Stimulated activated naive B cell treated with anti-CD40 and anti-IgM and Interleukin-4, amounts not matched to agents 10 μg/mL and 1 μg/mL and 100 μg/mL, for 72 hours (primary cell): Measurements from ENCODE around the gene KRT86.
"Not testable (repeated sequence)": the region's sequence is repeated elsewhere in the genome, so short reads cannot be mapped to it uniquely, and the experiment has no call there.

Experiments
- ATAC-seq, 2 donors: fragments of 150-1000 bp; cut with Tn5 transposase; replicated peaks; 2 replicates each; pipeline ENCODE4 v1.10.0; 2021; ENCODE audit warnings: moderate library complexity in 1 of 2
- DNase-seq: peaks from one replicate; pipeline ENCODE4 v3.0.0; 2021
- H3K27ac Mint-ChIP-seq: one replicate; pipeline ENCODE4 v1.8.0; 2022; ENCODE audit warnings: mild to moderate bottlenecking, mixed read lengths
- H3K27me3 Mint-ChIP-seq, 2 donors: one replicate each; pipeline ENCODE4 v1.8.0; 2022; ENCODE audit warnings: mixed read lengths in 2 of 2
- H3K36me3 Mint-ChIP-seq, 2 donors: one replicate each; pipeline ENCODE4 v1.8.0; 2022; ENCODE audit warnings: mixed read lengths in 2 of 2, mild to moderate bottlenecking in 1 of 2
- H3K4me1 Mint-ChIP-seq, 2 donors: one replicate each; pipeline ENCODE4 v1.8.0; 2022; ENCODE audit warnings: mixed read lengths in 2 of 2, mild to moderate bottlenecking in 1 of 2
- H3K4me3 Mint-ChIP-seq, 2 donors: one replicate each; pipeline ENCODE4 v1.8.0; 2022; ENCODE audit warnings: mild to moderate bottlenecking in 2 of 2, mixed read lengths in 2 of 2, moderate library complexity in 1 of 2
- H3K9me3 Mint-ChIP-seq, 2 donors: one replicate each; pipeline ENCODE4 v1.8.0; 2022; ENCODE audit warnings: mixed read lengths in 2 of 2, mild to moderate bottlenecking in 1 of 2

The KRT86 gene

DNA sequence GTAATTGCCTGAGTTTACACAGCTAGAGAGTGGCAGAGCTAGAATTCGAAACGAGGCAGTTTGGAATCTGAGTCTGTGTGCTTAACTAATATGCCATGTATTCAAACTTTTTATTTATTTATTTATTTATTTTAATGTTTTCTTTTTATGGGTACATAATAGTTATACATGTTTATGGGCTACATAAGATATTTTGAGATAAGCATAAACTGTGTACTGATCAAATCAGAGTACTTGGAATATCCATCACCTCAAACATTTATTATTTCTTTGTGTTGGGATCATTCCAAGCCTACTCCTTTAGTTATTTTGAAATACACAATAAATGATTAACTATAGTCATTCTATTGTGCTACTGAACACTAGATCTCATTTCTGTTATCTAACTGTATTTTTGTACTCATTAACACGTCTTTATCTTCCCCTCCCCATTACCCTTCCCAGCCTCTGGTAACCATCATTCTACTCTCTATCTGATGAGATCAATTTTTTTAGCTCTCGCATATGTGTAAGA is 24.3 kb downstream of the KRT86 start:
- no peaks in the 10 kb centered on the region for H3K36me3 Mint-ChIP-seq
- H3K27me3 Mint-ChIP-seq = peaks cover 11 to 44% of the 10 kb centered on the region in 2 donors
- H3K4me1 Mint-ChIP-seq = no peaks in the 10 kb centered on the region
- no peaks in the 10 kb centered on the region for H3K9me3 Mint-ChIP-seq
- H3K4me3 Mint-ChIP-seq = no peak overlapping the region
- DNase-seq (no peak), ATAC-seq (no peak)
- H3K27ac Mint-ChIP-seq = no peak overlapping the region

- Mint-ChIP-seq H3K36me3 (no peaks in the 10 kb centered on the region), H3K4me1 (peaks cover 2 to 7% of the 10 kb centered on the region in 2 donors), H3K4me3 (no peak overlapping the region), H3K9me3 (no peaks in the 10 kb centered on the region), H3K27ac (no peak overlapping the region), H3K27me3 (peaks cover 26 to 44% of the 10 kb centered on the region in 2 donors)
- ATAC-seq = no peak
- no peak for DNase-seq
Observed at GRCh38 chr12:52300796-52301691, 26.6 kb downstream of the KRT86 start.

DNA sequence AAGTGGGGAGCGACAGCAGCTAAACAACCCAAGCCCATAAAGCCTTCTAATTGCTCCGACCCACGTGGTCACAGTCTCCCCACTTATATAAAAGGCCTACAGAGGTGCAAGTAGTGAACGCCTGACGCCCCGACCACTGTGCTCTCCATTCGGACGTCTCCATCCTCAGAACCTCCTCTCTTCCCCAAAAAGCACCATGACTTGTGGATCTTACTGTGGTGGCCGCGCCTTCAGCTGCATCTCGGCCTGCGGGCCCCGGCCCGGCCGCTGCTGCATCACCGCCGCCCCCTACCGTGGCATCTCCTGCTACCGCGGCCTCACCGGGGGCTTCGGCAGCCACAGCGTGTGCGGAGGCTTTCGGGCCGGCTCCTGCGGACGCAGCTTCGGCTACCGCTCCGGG is 27.3 kb downstream of the KRT86 start:
- DNase-seq, ATAC-seq, H3K27ac Mint-ChIP-seq: not testable (repeated sequence)

DNA sequence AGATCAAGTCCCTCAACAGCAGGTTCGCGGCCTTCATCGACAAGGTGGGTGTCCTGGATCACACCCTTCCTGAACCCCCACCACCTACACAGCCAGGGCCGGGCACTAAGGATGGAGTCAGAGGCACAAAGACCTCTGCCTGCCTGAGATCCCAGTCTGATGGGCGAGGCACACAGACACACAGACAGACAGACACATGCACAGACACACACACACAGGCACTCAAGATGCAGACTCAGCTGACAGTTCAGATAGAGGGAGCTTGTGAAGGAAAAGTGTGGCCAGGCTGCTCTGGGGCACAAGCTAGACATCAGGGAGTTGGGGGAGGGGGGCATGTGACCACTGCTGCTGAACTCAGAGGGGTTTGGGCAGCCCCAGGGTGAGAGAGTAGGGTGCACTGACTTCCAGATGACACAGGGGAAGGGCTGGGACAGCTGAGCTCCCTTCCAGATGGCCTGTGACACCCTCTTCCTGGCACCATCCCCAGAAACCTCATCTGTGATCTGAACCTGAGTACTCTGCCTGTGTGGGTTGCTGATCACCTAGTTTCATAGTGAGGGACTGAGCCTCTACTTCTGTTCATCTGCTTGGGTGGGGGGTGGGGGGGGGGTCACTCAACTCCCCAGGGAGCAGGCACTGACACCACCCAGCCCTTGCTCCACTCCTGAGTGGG is 27.9 kb downstream of the KRT86 start:
- not testable (repeated sequence) for H3K36me3 Mint-ChIP-seq, H3K9me3 Mint-ChIP-seq, ATAC-seq, H3K27ac Mint-ChIP-seq, DNase-seq, H3K4me3 Mint-ChIP-seq, H3K4me1 Mint-ChIP-seq
- H3K27me3 Mint-ChIP-seq = peaks cover 35 to 47% of the 10 kb centered on the region in 2 donors

More for the DNA sequence above, 27.3 kb downstream of the KRT86 start:
- not testable (repeated sequence) for H3K4me3 Mint-ChIP-seq, H3K9me3 Mint-ChIP-seq, H3K36me3 Mint-ChIP-seq, H3K4me1 Mint-ChIP-seq
- peaks cover 29 to 47% of the 10 kb centered on the region in 2 donors for H3K27me3 Mint-ChIP-seq

DNA sequence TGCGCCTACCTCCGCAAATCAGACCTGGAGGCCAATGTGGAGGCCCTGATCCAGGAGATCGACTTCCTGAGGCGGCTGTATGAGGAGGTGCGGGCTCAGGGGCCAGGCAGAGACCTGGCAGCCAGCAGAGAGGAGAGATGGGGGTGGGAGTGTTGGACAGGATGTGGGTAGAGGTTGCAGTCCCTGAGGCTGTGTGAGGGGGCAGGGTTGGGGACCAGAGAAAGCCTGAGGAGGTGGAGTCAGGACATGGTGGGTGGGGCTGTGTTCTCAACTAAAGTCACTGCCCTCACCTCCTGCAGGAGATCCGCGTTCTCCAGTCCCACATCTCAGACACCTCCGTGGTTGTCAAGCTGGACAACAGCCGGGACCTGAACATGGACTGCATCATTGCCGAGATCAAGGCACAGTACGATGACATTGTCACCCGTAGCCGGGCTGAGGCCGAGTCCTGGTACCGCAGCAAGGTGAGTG is 30.5 kb downstream of the KRT86 start:
- Mint-ChIP-seq H3K27me3 (peaks cover 58 to 62% of the 10 kb centered on the region in 2 donors), H3K4me1 (peaks cover 5 to 18% of the 10 kb centered on the region in 2 donors)
- not testable (repeated sequence) for DNase-seq, H3K36me3 Mint-ChIP-seq, H3K4me3 Mint-ChIP-seq, H3K9me3 Mint-ChIP-seq, H3K27ac Mint-ChIP-seq
- peak; percentile 66 to 67 for ATAC-seq

DNA sequence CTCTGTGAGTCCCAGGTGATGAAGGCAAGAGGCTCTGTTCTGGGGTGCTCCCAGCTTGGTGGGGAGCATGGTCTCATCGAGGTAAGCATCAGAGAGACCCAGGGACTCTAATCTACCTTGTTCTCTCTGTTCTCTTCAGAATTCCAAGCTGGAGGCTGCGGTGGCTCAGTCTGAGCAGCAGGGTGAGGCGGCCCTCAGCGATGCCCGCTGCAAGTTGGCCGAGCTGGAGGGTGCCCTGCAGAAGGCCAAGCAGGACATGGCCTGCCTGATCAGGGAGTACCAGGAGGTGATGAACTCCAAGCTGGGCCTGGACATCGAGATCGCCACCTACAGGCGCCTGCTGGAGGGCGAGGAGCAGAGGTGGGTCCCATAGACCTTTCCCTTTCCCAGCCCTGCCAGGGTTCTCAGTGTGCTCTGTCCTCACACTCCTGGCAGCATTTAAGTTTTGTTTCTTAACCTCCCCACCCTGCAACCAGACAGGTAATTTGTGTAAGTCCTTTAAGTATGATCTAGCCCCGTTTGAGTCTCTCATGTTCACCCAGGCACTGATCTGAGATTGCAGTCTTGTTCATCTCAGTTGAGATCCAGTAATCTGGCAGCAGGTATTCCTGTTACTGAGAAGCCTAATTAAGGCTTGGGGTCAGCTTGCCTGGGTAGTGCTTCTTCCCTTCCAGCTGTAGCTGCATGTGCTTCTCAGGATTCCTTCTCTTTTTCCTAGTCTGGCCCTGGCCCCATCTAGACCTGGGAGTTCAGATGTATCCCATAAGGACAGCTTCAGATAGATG is 31.7 kb downstream of the KRT86 start:
- Mint-ChIP-seq H3K4me3 (no peak overlapping the region), H3K9me3 (no peaks in the 10 kb centered on the region), H3K27ac (no peak overlapping the region), H3K27me3 (peaks cover 58 to 61% of the 10 kb centered on the region in 2 donors), H3K36me3 (no peaks in the 10 kb centered on the region), H3K4me1 (peaks cover 5 to 18% of the 10 kb centered on the region in 2 donors)
- DNase-seq (no peak), ATAC-seq (no peak)

DNA sequence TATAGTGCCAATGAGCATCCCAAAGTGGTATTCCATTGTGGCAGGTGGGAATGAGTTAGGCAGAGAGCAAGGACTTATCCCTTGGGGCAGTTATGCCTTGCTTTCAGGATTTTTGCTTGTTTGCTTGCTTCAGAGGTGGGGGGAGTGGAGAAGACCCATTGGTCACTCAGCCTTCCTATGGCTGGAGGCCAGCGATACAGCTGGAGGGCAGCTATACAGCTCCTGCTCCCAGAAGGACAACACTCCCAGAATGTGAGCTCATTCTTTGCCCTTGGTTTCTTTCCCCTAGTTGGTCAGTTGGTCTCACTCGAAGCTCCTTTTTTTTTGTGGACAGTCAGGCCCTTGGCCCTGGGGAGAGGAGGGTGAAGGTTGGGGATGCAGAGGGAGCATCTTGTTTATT is 32.3 kb downstream of the KRT86 start:
- Mint-ChIP-seq H3K27me3 (peaks cover 57 to 66% of the 10 kb centered on the region in 2 donors), H3K27ac (no peak overlapping the region), H3K4me1 (peaks cover 5 to 18% of the 10 kb centered on the region in 2 donors), H3K4me3 (no peak overlapping the region), H3K9me3 (no peaks in the 10 kb centered on the region), H3K36me3 (no peaks in the 10 kb centered on the region)
- no peak for ATAC-seq
- no peak for DNase-seq

DNA sequence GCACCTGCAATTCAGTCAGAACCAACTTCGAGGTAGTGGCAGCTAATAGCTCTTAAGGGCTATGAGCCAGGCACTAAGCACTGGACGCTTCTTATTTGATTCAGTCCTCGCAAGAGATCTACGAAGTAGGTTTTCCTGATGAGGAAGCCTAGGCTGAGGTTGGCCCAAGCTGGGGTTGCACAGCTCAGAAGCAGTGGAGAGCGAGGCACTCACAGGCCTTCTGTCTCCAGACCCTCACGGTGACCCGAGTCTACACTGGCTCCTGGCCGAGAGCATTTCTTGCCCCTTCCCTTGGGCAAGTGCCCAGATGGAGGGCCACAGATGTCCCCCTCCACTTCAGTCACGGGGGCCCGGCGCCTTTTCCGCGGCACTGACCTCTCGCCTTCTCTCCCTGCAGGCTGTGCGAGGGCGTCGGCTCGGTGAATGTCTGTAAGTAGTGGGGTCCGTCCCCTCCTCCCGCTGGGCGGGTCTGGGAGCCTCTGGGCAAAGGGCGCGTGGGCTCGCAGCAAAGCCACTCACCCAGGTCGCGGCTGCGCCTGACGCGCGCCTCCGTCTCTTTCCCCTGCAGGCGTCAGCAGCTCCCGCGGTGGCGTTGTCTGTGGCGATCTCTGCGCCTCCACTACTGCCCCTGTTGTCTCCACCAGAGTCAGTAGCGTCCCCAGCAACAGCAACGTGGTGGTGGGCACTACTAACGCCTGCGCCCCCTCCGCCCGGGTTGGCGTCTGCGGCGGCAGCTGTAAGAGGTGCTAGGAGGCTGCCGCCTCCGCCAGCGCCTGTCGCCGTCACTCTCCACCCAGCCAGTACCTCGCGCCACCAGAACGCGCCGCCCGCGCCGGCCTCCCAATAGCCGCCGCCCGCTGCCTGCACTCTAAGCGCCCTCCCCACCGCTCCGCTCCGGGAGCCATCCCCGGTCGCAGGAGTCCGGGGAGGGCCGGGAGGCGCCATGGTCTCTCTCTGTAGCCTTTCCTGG is 33.7 kb downstream of the KRT86 start:
- Mint-ChIP-seq H3K4me3 (peak overlapping the region; percentile 40 to 58), H3K27me3 (peaks cover 67 to 76% of the 10 kb centered on the region in 2 donors), H3K9me3 (no peaks in the 10 kb centered on the region), H3K4me1 (peaks cover 5 to 18% of the 10 kb centered on the region in 2 donors), H3K27ac (no peak overlapping the region), H3K36me3 (no peaks in the 10 kb centered on the region)
- DNase-seq (no peak), ATAC-seq (peak; percentile 68 to 73)

DNA sequence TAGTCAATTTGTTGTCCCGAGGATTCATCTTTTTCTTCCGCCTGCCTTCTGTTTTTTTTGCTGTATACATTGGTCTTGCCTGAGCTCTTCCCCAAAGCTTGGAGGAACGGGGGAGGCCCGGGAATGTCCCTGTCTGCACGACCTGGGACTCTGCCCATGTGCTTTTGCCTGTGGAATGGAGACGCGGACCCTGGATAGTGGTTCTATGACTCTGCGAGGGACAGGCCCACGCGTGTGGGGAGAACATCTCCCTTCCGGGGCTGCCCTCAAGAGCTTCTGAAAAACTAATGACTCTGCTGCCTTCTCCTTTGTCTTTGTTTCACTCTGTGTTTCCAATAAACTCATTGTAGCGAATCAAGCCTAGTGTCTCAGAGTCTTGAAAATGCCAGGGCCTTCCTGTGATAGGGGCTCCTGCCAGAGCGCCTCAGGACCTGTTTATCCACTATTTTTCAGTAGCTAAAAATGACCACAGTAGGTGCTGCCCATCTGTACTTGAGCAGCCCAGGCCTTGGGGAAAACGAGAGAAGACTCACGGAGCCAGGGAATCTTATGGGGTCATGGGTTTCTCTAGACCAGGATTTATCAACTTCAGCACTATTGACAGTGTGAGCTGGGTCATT is 34.5 kb downstream of the KRT86 start:
- Mint-ChIP-seq H3K27me3 (peaks cover 69 to 82% of the 10 kb centered on the region in 2 donors), H3K9me3 (no peaks in the 10 kb centered on the region), H3K36me3 (no peaks in the 10 kb centered on the region), H3K4me3 (peak overlapping the region; percentile 3 to 40), H3K27ac (no peak overlapping the region), H3K4me1 (peaks cover 5 to 18% of the 10 kb centered on the region in 2 donors)
- DNase-seq (no peak), ATAC-seq (no peak)

DNA sequence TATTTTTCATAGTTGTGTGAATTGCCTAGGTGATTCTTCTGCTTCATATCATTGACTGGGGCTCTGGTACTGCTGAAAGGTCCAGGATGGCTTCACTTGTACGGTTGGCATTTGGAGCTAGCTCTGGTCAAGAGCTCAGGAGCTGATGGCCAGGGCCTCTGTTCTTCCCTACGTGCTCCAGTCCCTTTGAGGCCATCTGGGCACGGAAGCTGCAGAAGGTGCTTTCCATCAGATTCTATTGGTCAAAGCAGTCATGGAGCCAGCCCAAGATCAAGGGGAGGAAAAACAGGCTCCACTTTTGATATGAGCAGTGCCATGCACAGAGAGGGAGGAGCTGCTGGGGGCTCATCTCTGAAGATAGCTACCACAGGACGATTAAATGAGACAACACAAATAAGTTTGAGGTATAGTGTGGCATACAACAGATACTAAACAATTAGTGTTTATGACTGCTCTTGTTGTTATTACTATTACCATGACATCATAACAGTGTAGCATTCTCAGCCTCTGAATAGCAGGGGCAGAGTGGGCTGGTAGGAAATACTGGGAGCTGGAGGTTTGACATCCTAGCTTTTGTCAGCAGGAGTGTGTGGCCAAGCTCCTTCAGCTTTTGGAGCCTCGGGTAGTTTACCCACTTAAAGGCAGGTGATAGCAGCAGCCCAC is 36.3 kb downstream of the KRT86 start:
- Mint-ChIP-seq H3K27ac (no peak overlapping the region), H3K4me3 (no peak overlapping the region), H3K36me3 (no peaks in the 10 kb centered on the region), H3K4me1 (peaks cover 3 to 11% of the 10 kb centered on the region in 2 donors), H3K9me3 (no peaks in the 10 kb centered on the region), H3K27me3 (peaks cover 58 to 70% of the 10 kb centered on the region in 2 donors)
- no peak for ATAC-seq
- DNase-seq = no peak

DNA sequence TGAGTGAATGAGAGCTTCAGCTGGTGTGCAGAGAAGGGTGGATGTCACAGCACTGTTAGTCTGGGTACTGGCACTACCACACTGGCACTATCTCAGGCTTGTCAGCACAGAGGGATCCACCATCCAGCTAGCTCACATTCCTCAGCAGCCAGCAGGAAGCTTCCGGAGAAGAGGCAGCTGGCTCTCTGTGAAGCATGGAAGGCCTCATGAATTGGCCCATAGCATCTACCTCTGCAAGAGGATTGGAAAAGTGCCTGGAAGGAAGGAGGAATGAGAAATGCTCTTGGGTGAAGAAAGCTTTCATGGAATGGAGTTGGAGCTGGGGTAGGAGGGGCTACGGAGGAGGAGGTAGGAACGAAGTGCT is 36.8 kb downstream of the KRT86 start:
- ATAC-seq (no peak), DNase-seq (no peak)
- Mint-ChIP-seq H3K27ac (no peak overlapping the region), H3K4me3 (no peak overlapping the region), H3K36me3 (no peaks in the 10 kb centered on the region), H3K27me3 (peaks cover 54 to 66% of the 10 kb centered on the region in 2 donors), H3K4me1 (peaks cover 3 to 11% of the 10 kb centered on the region in 2 donors), H3K9me3 (no peaks in the 10 kb centered on the region)

DNA sequence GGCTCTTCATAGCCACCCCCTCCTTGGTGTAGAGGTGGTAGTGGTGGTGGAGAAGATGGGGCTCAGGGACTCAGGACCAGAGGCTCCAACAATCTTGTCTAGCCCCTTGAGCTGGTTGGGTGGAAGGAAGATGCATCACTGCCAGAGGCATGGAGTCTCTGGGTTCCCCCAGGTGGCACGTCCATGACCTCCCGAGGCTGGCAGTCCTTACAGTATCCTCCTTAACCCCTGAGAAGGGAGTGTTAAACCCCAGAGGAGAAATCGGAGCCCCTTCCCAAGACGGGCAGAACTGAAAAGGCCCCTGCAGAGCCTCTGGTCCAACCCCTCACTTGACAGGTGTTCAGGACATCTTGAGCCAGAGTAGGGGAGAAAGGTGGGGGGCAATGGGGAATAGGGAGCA is 37.6 kb downstream of the KRT86 start:
- peaks cover 46 to 58% of the 10 kb centered on the region in 2 donors for H3K27me3 Mint-ChIP-seq
- DNase-seq (no peak), ATAC-seq (no peak)
- peaks cover 3 to 11% of the 10 kb centered on the region in 2 donors for H3K4me1 Mint-ChIP-seq
- H3K9me3 Mint-ChIP-seq = no peaks in the 10 kb centered on the region
- H3K4me3 Mint-ChIP-seq = no peak overlapping the region
- H3K27ac Mint-ChIP-seq = no peak overlapping the region
- H3K36me3 Mint-ChIP-seq = no peaks in the 10 kb centered on the region
